OCI-LY7 (cell line): ENCODE data around the gene CARM1.
A peak's percentile ranks its signal among the peaks of the same experiment; 100 is the strongest.

Source experiments
- CTCF ChIP-seq: fragments of 200-600 bp; sonication (generic); conservative IDR thresholded peaks from 2 replicates; pipeline ENCODE4 v1.5.1; 2014; ENCODE audit warnings: mild to moderate bottlenecking, antibody characterized with exemption, low read length, moderate library complexity, mixed read lengths
- EZH2phosphoT487 ChIP-seq: fragments of 200-600 bp; sonication (generic); IDR thresholded peaks from 2 replicates; pipeline ENCODE4 v1.6.1; 2018; ENCODE audit warnings: low read depth, borderline replicate concordance, mild to moderate bottlenecking, mixed run types, antibody characterized with exemption, low read length, moderate library complexity, mixed read lengths

DNA sequence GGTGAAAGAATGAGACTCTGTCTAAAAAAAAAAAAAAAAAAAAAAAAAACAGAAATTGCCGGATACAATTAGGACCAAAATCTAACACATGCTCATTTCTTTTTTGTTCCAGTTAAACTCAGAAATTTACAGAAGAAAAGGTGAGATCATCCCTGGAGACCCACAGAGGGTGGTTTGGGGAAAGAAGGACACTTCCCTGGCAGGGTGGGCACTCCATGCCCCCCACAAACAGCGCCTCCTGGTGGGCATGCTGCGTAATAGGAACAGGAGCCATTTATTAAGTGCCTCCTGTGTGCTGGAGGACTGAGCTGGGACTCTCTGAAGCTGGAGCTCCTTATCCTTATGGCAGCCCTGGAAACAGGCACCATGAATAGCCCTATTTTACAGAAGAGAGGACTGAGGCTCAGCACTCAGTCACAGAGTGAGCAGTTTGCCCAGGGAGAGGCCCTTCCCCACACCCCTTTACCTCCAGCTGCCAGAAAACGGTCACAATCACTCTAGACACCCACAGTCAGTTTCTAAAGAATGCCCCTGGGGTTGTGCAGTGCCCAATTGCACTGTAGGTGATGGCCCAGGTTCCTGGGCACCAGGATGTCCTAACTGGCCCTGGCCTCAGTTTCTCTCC, 13.0 kb upstream of the CARM1 start:
- TF ChIP-seq EZH2phosphoT487 = no peak
- peak; percentile 96 for TF ChIP-seq CTCF
